CD4-positive, alpha-beta T cell (primary cell): ENCODE results near the gene JAK1. TPM values are rescaled to one million over a fixed set of nuclear protein-coding genes. Genes with fewer than 3 reads are reported as not detected.

ENCODE experiments used
- ATAC-seq: fragments of 200-7000 bp; cut with Tn5 transposase; one replicate; pipeline ENCODE4 v1.10.0; 2022; ENCODE audit warnings: mild to moderate bottlenecking; ENCODE audit not compliant: poor library complexity
- CTCF ChIA-PET: fragments of 350-600 bp; sonication (Branson Sonifier 250); formaldehyde crosslinking; loops from one replicate; lab custom pipeline; 2021; ENCODE audit warnings: antibody characterized with exemption, inconsistent platforms; lab: Charles Lee
- POLR2A ChIA-PET: fragments of 350-600 bp; sonication (Branson Sonifier 250); formaldehyde crosslinking; loops from one replicate; lab custom pipeline; 2021; ENCODE audit warnings: antibody characterized with exemption, inconsistent platforms; lab: Charles Lee
- DNase-seq, 14 experiments: peaks; one replicate each; pipeline ENCODE4 v3.0.0-alpha.2; 2013 to 2020; ENCODE audit warnings: mixed read lengths in 2 of 14
- H3K27ac ChIP-seq, 2 donors: one replicate each; pipeline versions ENCODE4 v1.5.1 to v1.7.0; 2013; ENCODE audit warnings: low read length in 2 of 2, low read depth in 1 of 2, mild to moderate bottlenecking in 1 of 2
- H3K27me3 ChIP-seq, 2 experiments: 1 replicate in 1 of 2; 2 replicates in 1 of 2; pipeline versions ENCODE4 v1.6.1 to v1.7.0; 2013; ENCODE audit warnings: low read length in 2 of 2, control low read depth in 1 of 2, mild to moderate bottlenecking in 1 of 2, moderate library complexity in 1 of 2; ENCODE audit not compliant: insufficient read depth in 2 of 2, control insufficient read depth in 1 of 2
- H3K36me3 ChIP-seq: one replicate; pipeline ENCODE4 v1.6.1; 2013; ENCODE audit warnings: low read length, control low read depth; ENCODE audit not compliant: insufficient read depth
- H3K4me1 ChIP-seq: one replicate; pipeline ENCODE4 v1.6.1; 2013; ENCODE audit warnings: low read length, control low read depth; ENCODE audit not compliant: insufficient read depth
- H3K4me3 ChIP-seq: one replicate; pipeline ENCODE4 v1.5.1; 2013; ENCODE audit warnings: mild to moderate bottlenecking, low read length, moderate library complexity
- H3K9me3 ChIP-seq, 2 experiments: 1 replicate in 1 of 2; 2 replicates in 1 of 2; pipeline versions ENCODE4 v1.6.1 to v1.7.0; 2013; ENCODE audit warnings: low read length in 2 of 2, mild to moderate bottlenecking in 2 of 2, control low read depth in 1 of 2, moderate library complexity in 1 of 2; ENCODE audit not compliant: control insufficient read depth in 1 of 2, insufficient read depth in 1 of 2
- H3K27ac Mint-ChIP-seq: one replicate; pipeline ENCODE4 v1.8.0; 2020; ENCODE audit warnings: mixed read lengths
- H3K27me3 Mint-ChIP-seq: one replicate; pipeline ENCODE4 v1.8.0; 2021; ENCODE audit warnings: mixed read lengths
- H3K36me3 Mint-ChIP-seq: one replicate; pipeline ENCODE4 v1.8.0; 2021; ENCODE audit warnings: low read depth, mixed read lengths
- H3K4me1 Mint-ChIP-seq: one replicate; pipeline ENCODE4 v1.8.0; 2021; ENCODE audit warnings: low read depth, mixed read lengths
- H3K4me3 Mint-ChIP-seq: one replicate; pipeline ENCODE4 v1.8.0; 2020; ENCODE audit warnings: mild to moderate bottlenecking, mixed read lengths
- H3K9me3 Mint-ChIP-seq: one replicate; pipeline ENCODE4 v1.8.0; 2020; ENCODE audit warnings: mixed read lengths
- intact Hi-C, 2 experiments: fragments of 100-400 bp; cut with DNase I in 1 of 2; cut with micrococcal nuclease in 1 of 2; formaldehyde crosslinking; loops; one replicate each; pipeline versions ENCODE4 v1.15.1 to v1.9.0; 2023 to 2025; cut with DNase I, micrococcal nuclease
- total RNA-seq, 174 experiments: library from RNA in 2 of 174; stranded (reverse) in 2 of 174; gene quantifications; one replicate each; pipeline ENCODE4 v1.2.3 and lab custom pipeline; 2021 to 2026
- TF ChIP-seq, protein P1 (sequence below): fragments of 200-600 bp; IDR thresholded peaks from one replicate; pipeline ENCODE4 v1.8.0; 2022; ENCODE audit warnings: antibody characterized with exemption, mild to moderate bottlenecking

Gene JAK1
- total RNA-seq, 2 experiments from 2014 or later, result 240 to 252 TPM

DNA sequence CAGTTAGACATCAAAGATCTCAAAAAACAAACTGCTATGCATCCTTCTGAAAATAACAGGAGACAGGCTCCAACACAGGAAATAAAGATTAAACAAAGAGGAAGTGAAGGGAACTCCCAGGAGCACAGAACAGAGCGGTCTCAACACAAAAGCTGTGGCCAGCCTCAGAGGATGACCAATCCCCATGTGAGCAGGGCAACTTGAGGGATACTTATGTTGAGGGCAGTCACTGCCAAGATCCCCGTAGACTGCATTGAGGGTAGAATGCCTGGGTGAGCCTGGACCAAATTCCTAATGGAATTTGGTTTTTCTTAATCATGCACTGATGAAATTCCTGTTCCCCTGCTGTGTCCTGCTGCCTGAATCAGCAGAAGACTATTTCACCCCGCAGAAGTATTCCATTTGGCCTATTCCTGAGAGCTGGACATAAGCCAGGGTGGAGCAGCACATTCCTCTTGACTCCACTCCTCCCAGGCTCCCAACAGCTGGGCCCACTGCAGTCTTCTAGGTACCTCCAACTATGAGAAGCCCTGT lies 49.0 kb downstream of the JAK1 start:
- Mint-ChIP-seq H3K36me3 (peaks cover 3% of the 10 kb centered on the region), H3K4me3 (peak overlapping the region; percentile 76), H3K27me3 (no peaks in the 10 kb centered on the region), H3K27ac (peak overlapping the region; percentile 56), H3K9me3 (no peaks in the 10 kb centered on the region), H3K4me1 (peaks cover 97% of the 10 kb centered on the region)
- H3K27me3 ChIP-seq, result no peaks in the 10 kb centered on the region
- H3K9me3 ChIP-seq, result no peaks in the 10 kb centered on the region
- peaks cover 62% of the 10 kb centered on the region for H3K4me1 ChIP-seq
- H3K27ac ChIP-seq, result no peak overlapping the region
- TF ChIP-seq, protein P1, sequence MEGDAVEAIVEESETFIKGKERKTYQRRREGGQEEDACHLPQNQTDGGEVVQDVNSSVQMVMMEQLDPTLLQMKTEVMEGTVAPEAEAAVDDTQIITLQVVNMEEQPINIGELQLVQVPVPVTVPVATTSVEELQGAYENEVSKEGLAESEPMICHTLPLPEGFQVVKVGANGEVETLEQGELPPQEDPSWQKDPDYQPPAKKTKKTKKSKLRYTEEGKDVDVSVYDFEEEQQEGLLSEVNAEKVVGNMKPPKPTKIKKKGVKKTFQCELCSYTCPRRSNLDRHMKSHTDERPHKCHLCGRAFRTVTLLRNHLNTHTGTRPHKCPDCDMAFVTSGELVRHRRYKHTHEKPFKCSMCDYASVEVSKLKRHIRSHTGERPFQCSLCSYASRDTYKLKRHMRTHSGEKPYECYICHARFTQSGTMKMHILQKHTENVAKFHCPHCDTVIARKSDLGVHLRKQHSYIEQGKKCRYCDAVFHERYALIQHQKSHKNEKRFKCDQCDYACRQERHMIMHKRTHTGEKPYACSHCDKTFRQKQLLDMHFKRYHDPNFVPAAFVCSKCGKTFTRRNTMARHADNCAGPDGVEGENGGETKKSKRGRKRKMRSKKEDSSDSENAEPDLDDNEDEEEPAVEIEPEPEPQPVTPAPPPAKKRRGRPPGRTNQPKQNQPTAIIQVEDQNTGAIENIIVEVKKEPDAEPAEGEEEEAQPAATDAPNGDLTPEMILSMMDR, result no peak
- intact Hi-C loops, result no loop called here
- CTCF ChIA-PET, result interaction anchor here (0.9 to 1.2 kb wide), 2 partner anchors 9 to 40 kb away, joined by 3 to 4 read pairs; no protein-coding TSS in a partner anchor
- peak in 2 of 14 experiments; percentile 62 to 71 for DNase-seq
- no peaks in the 10 kb centered on the region for H3K36me3 ChIP-seq
- no peak overlapping the region for H3K4me3 ChIP-seq
- POLR2A ChIA-PET, result interaction anchor here (1.5 kb wide), 1 partner anchor 49 kb away, joined by 6 read pairs; the partner anchor contains the start of gene JAK1
- peak; percentile 9 for ATAC-seq

DNA sequence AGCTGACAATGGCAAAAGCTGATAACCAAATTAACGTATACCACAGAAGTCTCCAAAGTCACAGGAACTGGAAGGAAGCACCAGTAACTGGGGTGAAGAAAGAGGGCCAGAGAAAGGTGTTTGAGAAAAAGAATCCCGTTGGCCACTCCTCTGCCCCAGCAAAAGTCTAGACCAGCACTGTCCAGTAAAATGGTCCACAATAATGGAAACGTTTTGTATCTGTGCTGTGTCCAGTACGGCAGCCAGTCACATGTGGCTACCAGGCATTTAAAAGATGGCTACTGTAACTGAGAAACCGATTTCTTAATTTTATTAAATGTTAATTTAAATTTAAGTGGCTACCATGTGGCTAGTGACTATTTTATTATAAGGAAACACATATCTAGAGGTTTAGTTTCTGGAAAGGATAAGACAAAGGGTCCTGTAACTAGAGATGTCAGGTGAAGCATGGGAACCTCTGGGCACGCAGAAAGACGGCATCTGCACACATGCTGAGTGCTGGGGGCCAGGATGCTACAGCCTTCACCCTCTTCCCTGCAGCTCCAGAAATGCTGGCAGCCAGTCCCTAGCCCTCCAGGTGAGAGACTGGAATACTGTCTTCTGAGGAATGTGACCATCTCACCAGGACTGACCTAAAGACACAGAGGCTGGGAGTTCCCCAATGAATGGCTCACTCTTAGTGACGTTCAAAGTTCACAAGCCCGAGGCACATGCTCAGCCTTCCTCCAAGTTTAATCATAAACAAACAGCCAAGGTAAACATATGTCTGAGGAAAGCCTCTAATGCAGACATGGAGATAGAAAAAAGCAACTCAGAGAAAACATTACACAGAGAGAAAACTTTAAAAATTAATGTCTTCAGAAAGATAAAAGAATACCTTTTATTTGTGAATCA lies 50.7 kb downstream of the JAK1 start:
- H3K27me3 ChIP-seq, result no peaks in the 10 kb centered on the region
- TF ChIP-seq, protein P1, result no peak
- H3K4me3 Mint-ChIP-seq, result no peak overlapping the region
- peaks cover 97% of the 10 kb centered on the region for H3K4me1 Mint-ChIP-seq
- intact Hi-C loops, result loop anchor here in 1 of 2 experiments (1.0 kb wide), 1 partner anchor 9 kb away; no protein-coding TSS in a partner anchor
- H3K9me3 Mint-ChIP-seq, result no peaks in the 10 kb centered on the region
- ChIA-PET POLR2A (interaction anchor here (0.6 to 2.6 kb wide), 4 partner anchors 12 to 53 kb away, joined by 3 to 7 read pairs (median 4); partner anchors contain the start of gene JAK1), CTCF (no interaction called here)
- H3K36me3 ChIP-seq, result no peaks in the 10 kb centered on the region
- H3K4me3 ChIP-seq, result no peak overlapping the region
- H3K36me3 Mint-ChIP-seq, result peaks cover 3% of the 10 kb centered on the region
- no peak overlapping the region for H3K27ac ChIP-seq
- no peak for ATAC-seq
- H3K27me3 Mint-ChIP-seq, result no peaks in the 10 kb centered on the region
- peaks cover 52% of the 10 kb centered on the region for H3K4me1 ChIP-seq
- no peak overlapping the region for H3K27ac Mint-ChIP-seq
- no peaks in the 10 kb centered on the region for H3K9me3 ChIP-seq
- no peak for DNase-seq

DNA sequence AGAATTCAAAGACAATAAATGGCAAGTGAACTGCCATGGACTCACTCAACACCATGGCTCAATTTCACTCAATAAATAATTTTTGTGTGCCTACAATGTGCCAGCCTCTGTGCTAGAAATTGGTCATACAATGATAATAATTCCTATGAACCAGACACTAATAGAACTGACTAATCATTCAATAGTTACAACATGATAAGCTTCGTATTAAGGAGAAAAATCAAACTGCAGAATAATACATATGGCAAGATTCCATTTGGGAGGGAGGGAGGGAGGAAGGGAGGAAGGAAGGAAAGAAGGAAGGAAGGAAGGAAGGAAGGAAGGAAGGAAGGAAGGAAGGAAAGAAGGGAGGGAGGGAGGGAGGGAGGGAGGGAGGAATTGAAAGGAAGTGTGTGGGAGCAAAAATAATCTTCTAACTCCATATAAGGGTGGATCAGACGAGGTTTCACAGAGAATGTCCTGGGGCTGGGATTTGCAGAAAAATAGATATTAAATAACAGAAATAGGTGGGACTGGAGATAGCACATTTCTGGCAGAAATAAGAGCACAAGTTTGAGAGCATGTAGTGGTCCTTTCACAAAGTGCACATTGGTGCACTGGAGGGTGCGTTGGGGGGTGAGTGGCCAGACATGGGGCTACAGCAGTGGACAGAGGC lies 52.9 kb downstream of the JAK1 start:
- H3K27ac Mint-ChIP-seq, result peak overlapping the region; percentile 15
- Histone ChIP-seq H3K4me3 (no peak overlapping the region), H3K36me3 (no peaks in the 10 kb centered on the region), H3K27me3 (no peaks in the 10 kb centered on the region), H3K27ac (no peak overlapping the region), H3K9me3 (no peaks in the 10 kb centered on the region), H3K4me1 (peaks cover 63% of the 10 kb centered on the region)
- DNase-seq (no peak), ATAC-seq (no peak)
- H3K27me3 Mint-ChIP-seq, result no peaks in the 10 kb centered on the region
- intact Hi-C loops, result no loop called here
- POLR2A ChIA-PET, result no interaction called here
- peaks cover 3% of the 10 kb centered on the region for H3K36me3 Mint-ChIP-seq
- TF ChIP-seq, protein P1, result no peak
- CTCF ChIA-PET, result no interaction called here
- no peaks in the 10 kb centered on the region for H3K9me3 Mint-ChIP-seq
- H3K4me1 Mint-ChIP-seq, result peaks cover 97% of the 10 kb centered on the region
- peak overlapping the region; percentile 50 for H3K4me3 Mint-ChIP-seq
